IMR-90 (cell line): ENCODE measurements around the gene RAB12. TPM values are rescaled to one million over a fixed set of nuclear protein-coding genes. Genes with fewer than 3 reads are reported as not detected.

ENCODE experiments used
- ATAC-seq: fragments of 200-7000 bp; cut with Tn5 transposase; 2 replicates; pipeline ENCODE4 v1.9.1; 2020; ENCODE audit warnings: low read depth, mild to moderate bottlenecking, moderate library complexity
- BruUV-seq: library from RNA; stranded (reverse); fragments of 400-500 nt; replicated peaks from 2 replicates; lab custom pipeline; 2021; lab: Mats Ljungman, UMichigan
- CTCF ChIA-PET: fragments of 300-600 bp; formaldehyde crosslinking; extraction: SDS; loops from one replicate; lab custom pipeline; 2021; ENCODE audit warnings: antibody characterized with exemption; lab: Yijun Ruan, JAX
- POLR2A ChIA-PET: fragments of 300-600 bp; sonication (Branson Sonifier 250); formaldehyde crosslinking; loops from one replicate; lab custom pipeline; 2022; ENCODE audit warnings: antibody characterized with exemption; ENCODE audit not compliant: unreplicated experiment; lab: Charles Lee
- DNase-seq: peaks from one replicate; pipeline ENCODE4 v3.0.0; 2013
- H2AFZ ChIP-seq: replicated peaks from 2 replicates; pipeline ENCODE3; 2013; ENCODE audit warnings: low read length, mild to moderate bottlenecking; ENCODE audit not compliant: poor library complexity
- H2AK5ac ChIP-seq: 2 replicates; pipeline ENCODE4 v1.6.1; 2013; ENCODE audit warnings: low read depth, low read length, inconsistent platforms
- H2AK9ac ChIP-seq: replicated peaks from 2 replicates; pipeline ENCODE3; 2013; ENCODE audit warnings: mild to moderate bottlenecking, low read depth, low read length, moderate library complexity; ENCODE audit not compliant: poor library complexity
- H2BK120ac ChIP-seq: 2 replicates; pipeline ENCODE4 v1.6.1; 2013; ENCODE audit warnings: low read depth, low read length, inconsistent platforms
- H2BK15ac ChIP-seq: 3 replicates; pipeline ENCODE4 v1.6.1; 2013; ENCODE audit warnings: low read depth, low read length, inconsistent platforms
- H2BK20ac ChIP-seq: 2 replicates; pipeline ENCODE4 v1.6.1; 2013; ENCODE audit warnings: low read depth, mild to moderate bottlenecking, inconsistent platforms, low read length, moderate library complexity
- H2BK5ac ChIP-seq: 2 replicates; pipeline ENCODE4 v1.6.1; 2013; ENCODE audit warnings: mild to moderate bottlenecking, low read depth, low read length, inconsistent platforms; ENCODE audit not compliant: poor library complexity, severe bottlenecking
- H3K14ac ChIP-seq: replicated peaks from 2 replicates; pipeline ENCODE4 v1.6.1; 2013; ENCODE audit warnings: low read depth, low read length, inconsistent platforms
- H3K18ac ChIP-seq: 2 replicates; pipeline ENCODE4 v1.6.1; 2013; ENCODE audit warnings: low read depth, low read length, control low read depth
- H3K23ac ChIP-seq: 2 replicates; pipeline ENCODE4 v1.6.1; 2013; ENCODE audit warnings: low read depth, low read length, inconsistent platforms
- H3K27ac ChIP-seq: 2 replicates; pipeline ENCODE4 v1.5.1; 2013; ENCODE audit warnings: mild to moderate bottlenecking, control low read depth, low read length; ENCODE audit not compliant: insufficient read depth
- H3K27me3 ChIP-seq: 2 replicates; pipeline ENCODE4 v1.6.1; 2013; ENCODE audit warnings: low read length; ENCODE audit not compliant: control insufficient read depth, insufficient read depth
- H3K36me3 ChIP-seq: 2 replicates; pipeline ENCODE4 v1.6.1; 2013; ENCODE audit warnings: low read length, mixed read lengths; ENCODE audit not compliant: control insufficient read depth, insufficient read depth
- H3K4ac ChIP-seq: 2 replicates; pipeline ENCODE4 v1.6.1; 2013; ENCODE audit warnings: low read depth, low read length, inconsistent platforms
- H3K4me1 ChIP-seq: 2 replicates; pipeline ENCODE4 v1.6.1; 2013; ENCODE audit warnings: low read length, mixed read lengths; ENCODE audit not compliant: control insufficient read depth, insufficient read depth
- H3K4me2 ChIP-seq: 2 replicates; pipeline ENCODE4 v1.6.1; 2013; ENCODE audit warnings: low read depth, mild to moderate bottlenecking, control low read depth, low read length, moderate library complexity
- H3K4me3 ChIP-seq: 2 replicates; pipeline ENCODE4 v1.5.1; 2013; ENCODE audit warnings: low read depth, mild to moderate bottlenecking, control low read depth, low read length, moderate library complexity; ENCODE audit not compliant: insufficient read depth
- H3K56ac ChIP-seq: 2 replicates; pipeline ENCODE4 v1.6.1; 2013; ENCODE audit warnings: low read length, inconsistent platforms; ENCODE audit not compliant: insufficient read depth; ENCODE audit errors: extremely low read depth
- H3K79me1 ChIP-seq, 2 experiments: 2 replicates each; pipeline ENCODE4 v1.6.1; 2013; ENCODE audit warnings: low read length in 2 of 2, inconsistent platforms in 1 of 2, low read depth in 1 of 2
- H3K9ac ChIP-seq: 2 replicates; pipeline ENCODE4 v1.6.1; 2013; ENCODE audit warnings: low read depth, low read length, control low read depth
- H3K9me1 ChIP-seq: 2 replicates; pipeline ENCODE4 v1.6.1; 2013; ENCODE audit warnings: low read length, inconsistent platforms; ENCODE audit not compliant: insufficient read depth
- H3K9me3 ChIP-seq: 2 replicates; pipeline ENCODE4 v1.6.1; 2013; ENCODE audit warnings: low read length; ENCODE audit not compliant: control insufficient read depth, insufficient read depth
- H4K20me1 ChIP-seq: 2 replicates; pipeline ENCODE4 v1.6.1; 2013; ENCODE audit warnings: low read length, inconsistent platforms; ENCODE audit not compliant: insufficient read depth
- H4K5ac ChIP-seq: 2 replicates; pipeline ENCODE4 v1.6.1; 2013; ENCODE audit warnings: mild to moderate bottlenecking, low read depth, low read length, control low read depth
- H4K8ac ChIP-seq, 2 experiments: 2 replicates each; pipeline ENCODE4 v1.6.1; 2013; ENCODE audit warnings: low read depth in 2 of 2, low read length in 2 of 2, control low read depth in 1 of 2, inconsistent platforms in 1 of 2
- H4K91ac ChIP-seq: 2 replicates; pipeline ENCODE4 v1.6.1; 2013; ENCODE audit warnings: low read depth, low read length, inconsistent platforms; ENCODE audit not compliant: insufficient read depth
- BHLHE40 ChIP-seq: fragments of 150-350 bp; IDR thresholded peaks from 2 replicates; pipeline ENCODE4 v1.6.1; 2016; ENCODE audit warnings: mild to moderate bottlenecking, low read depth, low read length
- CEBPB ChIP-seq: IDR thresholded peaks from 2 replicates; pipeline ENCODE4 v1.6.1; 2012; ENCODE audit warnings: low read depth, low read length, improper control_type of control experiment
- CHD1 ChIP-seq: IDR thresholded peaks from 2 replicates; pipeline ENCODE4 v1.6.1; 2012; ENCODE audit warnings: low read depth, low read length, improper control_type of control experiment
- CTCF ChIP-seq: conservative IDR thresholded peaks from 2 replicates; pipeline ENCODE4 v1.5.1; 2012; ENCODE audit warnings: mild to moderate bottlenecking, low read depth, low read length, improper control_type of control experiment
- ELK1 ChIP-seq: fragments of 150-350 bp; IDR thresholded peaks from 2 replicates; pipeline ENCODE4 v1.6.1; 2016; ENCODE audit warnings: low read depth, mild to moderate bottlenecking, low read length, moderate library complexity, borderline replicate concordance
- FOS ChIP-seq: fragments of 150-350 bp; IDR thresholded peaks from 2 replicates; pipeline ENCODE4 v1.6.1; 2016; ENCODE audit warnings: low read depth, low read length
- MAFK ChIP-seq: IDR thresholded peaks from 2 replicates; pipeline ENCODE4 v1.6.1; 2012; ENCODE audit warnings: low read depth, low read length, improper control_type of control experiment
- MAZ ChIP-seq: IDR thresholded peaks from 2 replicates; pipeline ENCODE4 v1.6.1; 2012; ENCODE audit warnings: low read depth, mild to moderate bottlenecking, low read length, improper control_type of control experiment, moderate library complexity, borderline replicate concordance
- MXI1 ChIP-seq: IDR thresholded peaks from 2 replicates; pipeline ENCODE4 v1.6.1; 2012; ENCODE audit warnings: low read depth, mild to moderate bottlenecking, low read length, moderate library complexity, borderline replicate concordance
- NFE2L2 ChIP-seq: fragments of 150-350 bp; IDR thresholded peaks from 2 replicates; pipeline ENCODE4 v1.6.1; 2016; ENCODE audit warnings: low read depth, mild to moderate bottlenecking, low read length
- POLR2A ChIP-seq: IDR thresholded peaks from 2 replicates; pipeline ENCODE4 v1.6.1; 2012; ENCODE audit warnings: mild to moderate bottlenecking, low read depth, low read length
- RAD21 ChIP-seq: IDR thresholded peaks from 2 replicates; pipeline ENCODE4 v1.6.1; 2012; ENCODE audit warnings: low read length, improper control_type of control experiment
- RCOR1 ChIP-seq: IDR thresholded peaks from 2 replicates; pipeline ENCODE4 v1.6.1; 2012; ENCODE audit warnings: mild to moderate bottlenecking, low read length, improper control_type of control experiment; ENCODE audit not compliant: insufficient replicate concordance
- RFX5 ChIP-seq: IDR thresholded peaks from 2 replicates; pipeline ENCODE4 v1.8.0; 2012; ENCODE audit warnings: low read depth, mild to moderate bottlenecking, low read length, moderate library complexity
- SMC3 ChIP-seq: fragments of 150-350 bp; IDR thresholded peaks from 2 replicates; pipeline ENCODE4 v1.6.1; 2016; ENCODE audit warnings: low read depth, mild to moderate bottlenecking, antibody characterized with exemption, low read length, moderate library complexity
- WGBS, 2 experiments: methylation state at CpG; one replicate each; pipeline versions ENCODE4 v1.1.5 to v1.1.7; 2013; ENCODE audit warnings: missing lambda C conversion rate in 2 of 2; ENCODE audit not compliant: insufficient read length in 1 of 2; ENCODE audit errors: extremely low coverage in 2 of 2; 5-methylcytosine and 5-hydroxymethylcytosine counted together
- dilution Hi-C: fragments of 300-500 bp; cut with HindIII; formaldehyde crosslinking; loops from one replicate; pipeline ENCODE4 v1.14.3; 2018; ENCODE audit warnings: low sequenced_read_pairs; ENCODE audit not compliant: unreplicated experiment
- in situ Hi-C: fragments of 300-500 bp; cut with MboI; formaldehyde crosslinking; loops from 3 replicates; pipeline ENCODE4 v1.14.3; 2019; ENCODE audit warnings: low sequenced_read_pairs, inconsistent platforms, mixed read lengths
- intact Hi-C: fragments of 100-400 bp; cut with micrococcal nuclease; formaldehyde crosslinking; loops from 2 replicates; pipeline ENCODE4 v1.10.0; 2022
- polyA plus RNA-seq, 3 experiments: library from polyadenylated mRNA; depleted of rRNA; stranded (reverse); fragments of >200 nt; gene quantifications; 2 replicates each; pipeline ENCODE4 v1.2.3, GENCODE V29; 2012; ENCODE audit warnings: low replicate concordance in 1 of 3
- total RNA-seq: library from RNA; depleted of rRNA; stranded (reverse); fragments of >200 nt; gene quantifications from 2 replicates; pipeline ENCODE4 v1.2.3, GENCODE V29; 2012
- TF ChIP-seq, protein P1 (sequence below): fragments of 150-350 bp; IDR thresholded peaks from 2 replicates; pipeline ENCODE4 v1.6.1; 2017; ENCODE audit warnings: mild to moderate bottlenecking, antibody characterized with exemption, low read length, low read depth

RAB12 gene
- total and polyA plus RNA-seq, 2 of the 4 experiments (the other 2 are of a cell fraction), result 14.9 to 19.2 TPM

- H4K91ac ChIP-seq, result no peak overlapping the region
- H2BK15ac ChIP-seq, result no peak overlapping the region
- H2AK9ac ChIP-seq, result no peak overlapping the region
- intact Hi-C loops, result no loop called here
- TF ChIP-seq POLR2A, result no peak
- TF ChIP-seq CTCF, result no peak
- TF ChIP-seq CEBPB, result no peak
- TF ChIP-seq, protein P1, sequence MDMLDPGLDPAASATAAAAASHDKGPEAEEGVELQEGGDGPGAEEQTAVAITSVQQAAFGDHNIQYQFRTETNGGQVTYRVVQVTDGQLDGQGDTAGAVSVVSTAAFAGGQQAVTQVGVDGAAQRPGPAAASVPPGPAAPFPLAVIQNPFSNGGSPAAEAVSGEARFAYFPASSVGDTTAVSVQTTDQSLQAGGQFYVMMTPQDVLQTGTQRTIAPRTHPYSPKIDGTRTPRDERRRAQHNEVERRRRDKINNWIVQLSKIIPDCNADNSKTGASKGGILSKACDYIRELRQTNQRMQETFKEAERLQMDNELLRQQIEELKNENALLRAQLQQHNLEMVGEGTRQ, result no peak
- no peak for TF ChIP-seq SMC3
- TF ChIP-seq RFX5, result no peak
- TF ChIP-seq RCOR1, result no peak
- TF ChIP-seq ELK1, result no peak
- TF ChIP-seq NFE2L2, result no peak
- TF ChIP-seq RAD21, result no peak
- TF ChIP-seq MAFK, result no peak
- no peak for TF ChIP-seq CHD1
- no peak for TF ChIP-seq MAZ
- TF ChIP-seq MXI1, result no peak
- no peak for TF ChIP-seq FOS
- no peak for TF ChIP-seq BHLHE40
- no peaks in the 10 kb centered on the region for H3K27me3 ChIP-seq
- H3K4me1 ChIP-seq, result peaks cover 6% of the 10 kb centered on the region
- no peak overlapping the region for H3K4me2 ChIP-seq
- no TSS peak for BruUV-seq
- H3K27ac ChIP-seq, result no peak overlapping the region
- no peak overlapping the region for H3K23ac ChIP-seq
- no peak overlapping the region for H3K9ac ChIP-seq
- no peak overlapping the region for H3K4me3 ChIP-seq
- no peak overlapping the region for H2BK120ac ChIP-seq
- H3K9me3 ChIP-seq, result no peaks in the 10 kb centered on the region
- H3K4ac ChIP-seq, result no peak overlapping the region
- no peak overlapping the region for H4K5ac ChIP-seq
- no peak overlapping the region for H3K18ac ChIP-seq
- H2BK5ac ChIP-seq, result no peak overlapping the region
- peaks cover 23% of the 10 kb centered on the region for H3K36me3 ChIP-seq
- no peak overlapping the region for H3K56ac ChIP-seq
- H3K14ac ChIP-seq, result no peak overlapping the region
- dilution Hi-C loops, result no loop called here
- no CpG with 5 or more reads among the region's 6 CpGs for WGBS, 2 experiments
- H2BK20ac ChIP-seq, result no peak overlapping the region
- ChIA-PET POLR2A (no interaction called here), CTCF (no interaction called here)
- peaks cover 28% of the 10 kb centered on the region; the same call in 1 of the 2 replicates for H4K20me1 ChIP-seq
- in situ Hi-C loops, result no loop called here
- peaks cover 6% of the 10 kb centered on the region for H3K9me1 ChIP-seq
- ATAC-seq (no peak), DNase-seq (no peak)
- no peak overlapping the region for H2AFZ ChIP-seq
- H2AK5ac ChIP-seq, result no peak overlapping the region
- peaks cover 62 to 78% of the 10 kb centered on the region in 2 experiments for H3K79me1 ChIP-seq
- H4K8ac ChIP-seq, result no peak overlapping the region
These were observed 17.3 kb downstream of the RAB12 start for GRCh38 chr18:8626414-8627106.
